Heart right ventricle (tissue), 16 donors: Measurements from ENCODE around the gene IGSF3. TPM values are rescaled to one million over a fixed set of nuclear protein-coding genes. Genes with fewer than 3 reads are reported as not detected.

Experiments used
- ATAC-seq, 8 donors: fragments of 200-7000 bp; cut with Tn5 transposase; one replicate each; pipeline ENCODE4 v1.9.1; 2020; ENCODE audit warnings: mild to moderate bottlenecking in 8 of 8, moderate library complexity in 8 of 8, moderate number of reproducible peaks in 1 of 8
- DNase-seq, 2 donors: peaks; one replicate each; pipeline ENCODE4 v3.0.0-alpha.2; 2020
- H3K27ac ChIP-seq, 10 donors: fragments of 200-600 bp; sonication (generic) in 2 of 10; one replicate each; pipeline versions ENCODE4 v1.5.0 to v1.8.0; 2020 to 2022; ENCODE audit warnings: mild to moderate bottlenecking in 3 of 10
- H3K27me3 ChIP-seq, 7 donors: fragments of 200-600 bp; one replicate each; pipeline ENCODE4 v1.8.0; 2021 to 2022; ENCODE audit warnings: mild to moderate bottlenecking in 2 of 7
- H3K36me3 ChIP-seq, 9 donors: fragments of 200-600 bp; sonication (generic) in 1 of 9; one replicate each; pipeline versions ENCODE4 v1.5.0 to v1.8.0; 2020 to 2022; ENCODE audit warnings: mild to moderate bottlenecking in 2 of 9
- H3K4me1 ChIP-seq, 9 donors: fragments of 200-600 bp; sonication (generic) in 1 of 9; one replicate each; pipeline versions ENCODE4 v1.5.0 to v1.8.0; 2020 to 2022; ENCODE audit warnings: mild to moderate bottlenecking in 4 of 9
- H3K4me3 ChIP-seq, 10 donors: fragments of 200-600 bp; sonication (generic) in 2 of 10; one replicate each; pipeline versions ENCODE4 v1.5.0 to v1.8.0; 2020 to 2022; ENCODE audit warnings: mild to moderate bottlenecking in 7 of 10, moderate library complexity in 2 of 10
- H3K9me3 ChIP-seq, 11 donors: fragments of 200-600 bp in 10 of 11; sonication (generic) in 2 of 11; one replicate each; pipeline versions ENCODE4 v1.5.0 to v1.8.0; 2013 to 2022; ENCODE audit warnings: mild to moderate bottlenecking in 2 of 11, control low read depth in 1 of 11, moderate library complexity in 1 of 11
- WGBS, 2 donors: extraction: QIAGEN DNeasy Blood & Tissue Kit; methylation state at CpG; one replicate each; pipeline ENCODE4 v1.1.7; 2013; ENCODE audit warnings: inconsistent platforms in 1 of 2; 5-methylcytosine and 5-hydroxymethylcytosine counted together
- intact Hi-C, 10 donors: fragments of 100-400 bp; cut with DNase I; formaldehyde crosslinking; loops; one replicate each; pipeline versions ENCODE4 v1.11.1 to v1.14.2; 2022
- polyA plus RNA-seq, 2 donors: library from polyadenylated mRNA; stranded (reverse); fragments of 200-250 nt; gene quantifications; one replicate each; pipeline ENCODE4 v1.2.3, GENCODE V29; 2013
- total RNA-seq, 10 donors: library from RNA; stranded (reverse); fragmentation: NEBNext Ultra II Directional in 3 of 10; extraction: Animal tissue kit (Norgen Biotek cat#: 25700) in 3 of 10; gene quantifications; one replicate each; pipeline versions ENCODE4 v1.2.1 to v1.2.4, GENCODE V29; 2021 to 2023
- TF ChIP-seq, protein P1 (sequence below), 9 donors: fragments of 200-600 bp; sonication (generic) in 2 of 9; IDR thresholded peaks; one replicate each; pipeline versions ENCODE4 v1.5.0 to v1.8.0; 2021 to 2022; ENCODE audit warnings: antibody characterized with exemption in 9 of 9, mild to moderate bottlenecking in 5 of 9, moderate library complexity in 1 of 9
- donor health status: Arrhythmogenic right ventricular cardiomyopathy.
- donor health status: ischemic (EF 13 %, LVEDD 7.1; RV severe dilation, severe dysfunction).
- donor health status: healthy with polysubstance abuse.
- donor health status: DM: no; HTN: yes; CAD: no.
- donor health status: DM: no; HTN: no; CAD: no.
- donor health status: ischemic (EF 25% LVEDD 6.9; RV normal size, moderate dysfunction).
- donor health status: ischemic (EF 25% LVEDD 5.7; RV mildly dilated, moderate dysfunction).
- donor health status: healthy.
- donor health status: DM: yes; HTN: yes; CAD: no.
- donor health status: Ischemic cardiomyopathy.
- donor health status: ischemic (EF 35%, LVEDD 5.7; RV mildly dilated, moderate dysfunction).
- donor health status: nonischemic (EF 11% LVEDD 7.7; RV severe dilation, severe dysfunction).
- donor health status: DM: yes; HTN: yes; CAD: no.
- donor health status: PGD.
- donor health status: ischemic (EF 29% LVEDD 5.4; RV normal size, mild dysfunction).
- donor health status: nonischemic (EF 23%, LVEDD 6.1; RV moderate dilation, normal function).

Gene IGSF3
- total and polyA plus RNA-seq, 12 donors = 4.0 to 21.2 (median 12.8) TPM

DNA sequence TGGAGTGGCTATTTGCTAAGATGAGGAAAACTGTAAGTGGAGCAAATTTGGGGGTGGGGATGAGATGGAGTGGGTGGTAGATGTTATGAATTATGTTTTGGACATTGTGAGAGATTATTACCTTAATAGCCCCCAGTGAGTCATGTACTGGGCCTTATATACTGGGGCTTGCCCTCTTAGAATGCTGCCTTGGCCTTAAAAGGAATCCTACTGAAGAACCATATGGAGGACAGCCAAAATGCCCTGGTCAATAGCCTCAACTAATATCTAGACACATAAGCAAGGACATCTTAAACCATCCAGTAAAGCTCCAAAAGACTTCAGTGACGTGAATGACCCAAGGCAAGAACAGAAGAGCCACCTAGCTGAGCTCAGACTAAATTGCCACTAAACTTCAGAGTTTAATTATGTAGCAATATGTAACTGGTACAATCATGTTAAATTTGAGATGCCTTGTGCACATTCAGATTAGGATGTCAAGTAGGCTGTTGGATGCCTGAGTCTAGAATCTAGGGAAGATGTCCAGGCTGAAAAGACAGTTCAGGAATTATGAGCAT lies 13.9 kb upstream of the IGSF3 start:
- no peak overlapping the region for H3K27ac ChIP-seq
- H3K27me3 ChIP-seq = peaks cover 0 to 10% (median 0%) of the 10 kb centered on the region in 7 donors
- no peaks in the 10 kb centered on the region for H3K36me3 ChIP-seq
- 94 to 95% methylated on average over 1 of the region's 1 CpG for WGBS, 2 donors
- no peak for DNase-seq
- no peak for ATAC-seq
- no peaks in the 10 kb centered on the region for H3K4me1 ChIP-seq
- H3K9me3 ChIP-seq = peaks cover 0 to 4% (median 0%) of the 10 kb centered on the region in 11 donors
- intact Hi-C loops = no loop called here
- H3K4me3 ChIP-seq = no peak overlapping the region
- TF ChIP-seq, protein P1, sequence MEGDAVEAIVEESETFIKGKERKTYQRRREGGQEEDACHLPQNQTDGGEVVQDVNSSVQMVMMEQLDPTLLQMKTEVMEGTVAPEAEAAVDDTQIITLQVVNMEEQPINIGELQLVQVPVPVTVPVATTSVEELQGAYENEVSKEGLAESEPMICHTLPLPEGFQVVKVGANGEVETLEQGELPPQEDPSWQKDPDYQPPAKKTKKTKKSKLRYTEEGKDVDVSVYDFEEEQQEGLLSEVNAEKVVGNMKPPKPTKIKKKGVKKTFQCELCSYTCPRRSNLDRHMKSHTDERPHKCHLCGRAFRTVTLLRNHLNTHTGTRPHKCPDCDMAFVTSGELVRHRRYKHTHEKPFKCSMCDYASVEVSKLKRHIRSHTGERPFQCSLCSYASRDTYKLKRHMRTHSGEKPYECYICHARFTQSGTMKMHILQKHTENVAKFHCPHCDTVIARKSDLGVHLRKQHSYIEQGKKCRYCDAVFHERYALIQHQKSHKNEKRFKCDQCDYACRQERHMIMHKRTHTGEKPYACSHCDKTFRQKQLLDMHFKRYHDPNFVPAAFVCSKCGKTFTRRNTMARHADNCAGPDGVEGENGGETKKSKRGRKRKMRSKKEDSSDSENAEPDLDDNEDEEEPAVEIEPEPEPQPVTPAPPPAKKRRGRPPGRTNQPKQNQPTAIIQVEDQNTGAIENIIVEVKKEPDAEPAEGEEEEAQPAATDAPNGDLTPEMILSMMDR (IDR thresholded peaks at IDR 0.05) = no peak

DNA sequence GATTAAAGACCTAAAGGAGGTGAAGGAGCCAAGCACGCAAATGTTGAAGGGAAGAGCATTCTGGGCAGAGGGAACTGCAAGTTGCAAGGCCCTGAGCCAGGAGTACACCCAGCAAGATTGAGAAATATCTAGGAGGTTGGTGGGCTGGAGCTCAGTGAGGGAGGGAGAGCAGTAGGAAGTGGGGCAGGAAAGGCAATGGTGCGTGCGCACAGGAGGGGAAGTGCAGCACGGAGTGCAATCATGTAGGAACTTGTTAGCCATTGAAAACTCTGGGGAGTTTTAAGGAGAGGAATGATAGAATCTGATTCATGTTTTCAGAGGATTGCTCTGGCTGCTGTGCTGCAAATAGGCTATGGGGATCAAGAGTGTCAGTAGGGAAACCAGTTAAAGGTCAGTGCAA lies 13.2 kb upstream of the IGSF3 start:
- Histone ChIP-seq H3K9me3 (peaks cover 0 to 4% (median 0%) of the 10 kb centered on the region in 11 donors), H3K27me3 (peaks cover 0 to 10% (median 0%) of the 10 kb centered on the region in 7 donors), H3K4me3 (no peak overlapping the region), H3K36me3 (no peaks in the 10 kb centered on the region), H3K27ac (no peak overlapping the region), H3K4me1 (no peaks in the 10 kb centered on the region)
- intact Hi-C loops = no loop called here
- ATAC-seq (no peak), DNase-seq (no peak)
- 67% methylated on average over 4 of the region's 4 CpGs for WGBS, 2 donors
- TF ChIP-seq, protein P1 (IDR thresholded peaks at IDR 0.05) = no peak

DNA sequence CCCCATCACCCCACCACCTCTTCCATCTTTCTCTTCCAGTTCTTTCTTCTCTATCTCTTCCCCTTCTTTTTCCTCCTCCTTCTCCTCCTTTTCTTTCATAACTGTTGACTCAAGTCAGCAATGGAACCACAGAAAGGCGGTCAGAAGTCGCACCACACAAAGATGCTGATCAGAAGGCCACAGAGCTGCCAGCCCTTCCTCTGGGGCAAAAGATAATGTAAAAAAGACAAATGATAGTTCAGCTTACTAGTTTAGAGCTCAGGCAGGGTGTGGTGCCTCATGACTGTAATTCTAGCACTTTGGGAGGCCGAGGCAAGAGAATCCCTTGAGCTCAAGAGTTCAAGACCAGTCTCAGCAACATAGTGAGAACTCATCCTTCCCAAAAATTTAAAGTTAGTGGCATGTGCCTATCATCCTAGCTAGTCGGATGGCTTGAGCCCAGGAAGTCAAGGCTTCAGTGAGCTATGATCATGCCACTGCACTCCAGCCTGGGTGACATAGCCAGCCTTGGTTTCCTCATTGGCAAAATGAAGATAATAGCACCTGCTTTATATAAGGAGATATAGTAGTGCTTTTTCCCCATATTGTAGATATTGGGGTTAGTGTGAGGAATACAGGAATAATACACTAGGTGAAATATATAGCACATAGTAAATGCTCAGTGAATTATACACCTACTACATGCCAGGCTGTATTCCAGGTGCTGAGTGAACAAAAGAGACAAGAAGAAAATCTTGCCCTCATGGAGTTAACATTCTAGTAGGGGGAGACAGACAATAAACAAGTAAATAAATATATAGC lies 12.5 kb upstream of the IGSF3 start:
- Histone ChIP-seq H3K36me3 (no peaks in the 10 kb centered on the region), H3K4me3 (no peak overlapping the region), H3K9me3 (peaks cover 0 to 4% (median 0%) of the 10 kb centered on the region in 11 donors), H3K27me3 (peaks cover 0 to 10% (median 0%) of the 10 kb centered on the region in 7 donors), H3K27ac (no peak overlapping the region), H3K4me1 (no peaks in the 10 kb centered on the region)
- DNase-seq (no peak), ATAC-seq (no peak)
- TF ChIP-seq, protein P1 (IDR thresholded peaks at IDR 0.05) = no peak
- intact Hi-C loops = loop anchor here in 2 of 10 donors (10.0 kb wide), 1 partner anchor 105 kb away; the partner anchor contains the start of gene CD58 (in 2 of the 2)
- 88 to 94% methylated on average over 4 of the region's 4 CpGs for WGBS, 2 donors

DNA sequence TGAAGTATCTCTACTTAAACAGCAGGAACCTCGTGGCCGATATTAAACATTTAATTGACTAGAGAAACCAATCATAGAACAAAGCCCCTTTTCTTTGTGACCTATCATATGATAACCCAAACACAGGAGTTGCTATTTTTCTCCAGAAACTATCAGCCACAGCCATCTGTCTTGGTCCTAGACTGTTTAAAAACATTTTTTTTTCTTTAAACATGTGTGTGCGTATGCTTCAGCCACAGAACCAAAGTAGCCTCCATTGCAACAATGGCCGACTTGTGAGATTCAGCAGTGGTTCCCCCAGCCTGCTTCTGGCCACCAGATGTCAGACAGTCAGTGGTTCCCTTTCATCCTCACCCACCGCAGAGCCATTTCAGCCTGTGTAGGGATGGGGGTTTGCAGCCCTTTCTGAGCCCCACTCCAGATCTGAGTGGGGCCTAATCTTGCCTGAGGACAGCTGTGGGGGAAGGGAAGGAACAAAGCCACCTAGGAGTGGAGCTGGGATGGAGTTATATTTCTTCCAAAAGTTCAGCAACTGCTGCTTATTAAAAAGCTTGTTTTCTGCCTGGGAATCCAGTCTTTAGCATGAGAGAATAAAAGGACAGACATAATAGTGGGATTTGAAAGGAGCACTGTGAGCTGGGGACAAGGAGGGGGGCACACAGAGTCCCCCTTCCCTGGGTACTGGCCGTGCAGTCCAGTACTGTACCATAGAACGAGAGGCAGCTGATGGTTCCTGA lies 11.7 kb upstream of the IGSF3 start:
- no peak overlapping the region for H3K27ac ChIP-seq
- no peaks in the 10 kb centered on the region for H3K36me3 ChIP-seq
- H3K27me3 ChIP-seq = peaks cover 0 to 10% (median 0%) of the 10 kb centered on the region in 7 donors
- H3K4me3 ChIP-seq = no peak overlapping the region
- no peak for DNase-seq
- peaks cover 0 to 4% (median 0%) of the 10 kb centered on the region in 11 donors for H3K9me3 ChIP-seq
- ATAC-seq = no peak
- TF ChIP-seq, protein P1 (IDR thresholded peaks at IDR 0.05) = no peak
- no peaks in the 10 kb centered on the region for H3K4me1 ChIP-seq
- intact Hi-C loops = loop anchor here in 2 of 10 donors (10.0 kb wide), 1 partner anchor 104 kb away; the partner anchor contains the start of gene CD58 (in 2 of the 2)
- WGBS, 2 donors = 70 to 72% methylated on average over 7 of the region's 7 CpGs
